MCF 10A (cell line): ENCODE data around the gene ACTRT2. TPM values are rescaled to one million over a fixed set of nuclear protein-coding genes. Genes with fewer than 3 reads are reported as not detected.

Experiments used
- BruUV-seq: library from RNA; stranded (reverse); fragments of 400-500 nt; replicated peaks from 2 replicates; lab custom pipeline; 2021; lab: Mats Ljungman, UMichigan
- CTCF ChIA-PET: fragments of 300-600 bp; sonication (Branson Sonifier 250); formaldehyde crosslinking; extraction: SDS; loops from one replicate; lab custom pipeline; 2021; ENCODE audit warnings: antibody characterized with exemption, inconsistent platforms; lab: Yijun Ruan, JAX
- POLR2A ChIA-PET: fragments of 300-600, 350-650 bp; sonication (Branson Sonifier 250); formaldehyde crosslinking; extraction: SDS; loops from one replicate; lab custom pipeline; 2020; ENCODE audit warnings: antibody characterized with exemption, inconsistent platforms; lab: Yijun Ruan, JAX
- DNase-seq: peaks from one replicate; pipeline ENCODE4 v3.0.0-alpha.2; 2018; ENCODE audit not compliant: unreplicated experiment
- H3K27ac Mint-ChIP-seq: one replicate; pipeline ENCODE4 v1.8.0; 2022; ENCODE audit warnings: mild to moderate bottlenecking, low read depth, mixed read lengths; ENCODE audit not compliant: unreplicated experiment
- H3K27me3 Mint-ChIP-seq: one replicate; pipeline ENCODE4 v1.8.0; 2022; ENCODE audit warnings: mixed read lengths; ENCODE audit not compliant: insufficient read depth, unreplicated experiment
- H3K36me3 Mint-ChIP-seq: one replicate; pipeline ENCODE4 v1.8.0; 2022; ENCODE audit warnings: mild to moderate bottlenecking, moderate library complexity, mixed read lengths; ENCODE audit not compliant: insufficient read depth, unreplicated experiment
- H3K4me1 Mint-ChIP-seq: one replicate; pipeline ENCODE4 v1.8.0; 2022; ENCODE audit warnings: mixed read lengths; ENCODE audit not compliant: insufficient read depth, unreplicated experiment
- H3K4me3 Mint-ChIP-seq: one replicate; pipeline ENCODE4 v1.8.0; 2022; ENCODE audit warnings: mild to moderate bottlenecking, moderate library complexity, mixed read lengths; ENCODE audit not compliant: unreplicated experiment
- H3K9me3 Mint-ChIP-seq: one replicate; pipeline ENCODE4 v1.8.0; 2022; ENCODE audit warnings: mixed read lengths; ENCODE audit not compliant: unreplicated experiment
- intact Hi-C: fragments of 100-400 bp; cut with micrococcal nuclease; formaldehyde crosslinking; loops from 2 replicates; pipeline ENCODE4 v1.14.1; 2022
- total RNA-seq: library from RNA; stranded (reverse); gene quantifications from 2 replicates; pipeline ENCODE4 v1.2.3, GENCODE V29; 2022
- TF ChIP-seq, protein P1 (sequence below): fragments of 200-600 bp; IDR thresholded peaks from one replicate; pipeline ENCODE4 v1.8.0; 2022; ENCODE audit warnings: antibody characterized with exemption, mild to moderate bottlenecking; ENCODE audit not compliant: unreplicated experiment

ACTRT2 gene
- total RNA-seq, 1 experiment from 2014 or later: not detected

DNA sequence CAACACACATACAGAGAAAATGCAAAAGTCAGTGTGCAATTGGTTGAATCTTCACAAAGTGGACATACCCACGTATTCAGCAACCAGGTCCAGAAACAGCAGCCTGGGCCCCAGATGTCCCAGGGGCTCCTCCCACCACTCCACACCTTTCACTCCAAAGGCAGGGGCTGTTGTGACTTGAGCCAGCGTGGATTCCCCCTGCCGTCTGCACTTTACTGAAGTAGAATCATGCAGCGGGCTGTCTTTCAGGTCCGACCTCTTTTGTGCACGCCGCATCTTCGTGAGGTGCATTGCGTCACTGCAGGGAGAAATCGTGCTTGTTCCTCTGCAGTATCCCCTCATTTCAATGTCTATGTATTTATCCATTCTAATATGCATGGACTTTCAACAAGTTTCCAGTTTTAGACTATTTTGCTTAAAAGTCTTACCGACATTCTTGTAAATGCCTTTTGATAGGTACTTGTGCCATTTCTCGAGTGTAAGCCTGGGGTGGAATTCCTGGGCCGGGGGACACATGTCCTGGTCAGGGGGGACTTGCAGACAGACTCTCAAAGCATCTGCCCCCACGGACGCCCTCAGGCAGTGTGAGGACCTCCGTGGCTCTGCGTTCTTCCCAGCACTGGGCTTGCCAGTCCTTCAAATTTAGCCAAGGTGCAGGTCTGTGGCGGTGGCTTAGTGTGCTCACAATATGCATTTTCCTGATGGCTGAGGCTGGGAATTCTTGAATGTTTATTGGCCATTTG is 29.3 kb upstream of the ACTRT2 start:
- no peaks in the 10 kb centered on the region for H3K36me3 Mint-ChIP-seq
- H3K9me3 Mint-ChIP-seq: peaks cover 10% of the 10 kb centered on the region
- no peak overlapping the region for H3K4me3 Mint-ChIP-seq
- TF ChIP-seq, protein P1, sequence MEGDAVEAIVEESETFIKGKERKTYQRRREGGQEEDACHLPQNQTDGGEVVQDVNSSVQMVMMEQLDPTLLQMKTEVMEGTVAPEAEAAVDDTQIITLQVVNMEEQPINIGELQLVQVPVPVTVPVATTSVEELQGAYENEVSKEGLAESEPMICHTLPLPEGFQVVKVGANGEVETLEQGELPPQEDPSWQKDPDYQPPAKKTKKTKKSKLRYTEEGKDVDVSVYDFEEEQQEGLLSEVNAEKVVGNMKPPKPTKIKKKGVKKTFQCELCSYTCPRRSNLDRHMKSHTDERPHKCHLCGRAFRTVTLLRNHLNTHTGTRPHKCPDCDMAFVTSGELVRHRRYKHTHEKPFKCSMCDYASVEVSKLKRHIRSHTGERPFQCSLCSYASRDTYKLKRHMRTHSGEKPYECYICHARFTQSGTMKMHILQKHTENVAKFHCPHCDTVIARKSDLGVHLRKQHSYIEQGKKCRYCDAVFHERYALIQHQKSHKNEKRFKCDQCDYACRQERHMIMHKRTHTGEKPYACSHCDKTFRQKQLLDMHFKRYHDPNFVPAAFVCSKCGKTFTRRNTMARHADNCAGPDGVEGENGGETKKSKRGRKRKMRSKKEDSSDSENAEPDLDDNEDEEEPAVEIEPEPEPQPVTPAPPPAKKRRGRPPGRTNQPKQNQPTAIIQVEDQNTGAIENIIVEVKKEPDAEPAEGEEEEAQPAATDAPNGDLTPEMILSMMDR: no peak
- no peaks in the 10 kb centered on the region for H3K27me3 Mint-ChIP-seq
- POLR2A ChIA-PET: no interaction called here
- no peaks in the 10 kb centered on the region for H3K4me1 Mint-ChIP-seq
- intact Hi-C loops: no loop called here
- CTCF ChIA-PET: no interaction called here
- DNase-seq: no peak
- BruUV-seq: no TSS peak
- H3K27ac Mint-ChIP-seq: no peak overlapping the region

GRCh38 chr1:2998503-2999100 is 22.7 kb upstream of the ACTRT2 start:
- no peaks in the 10 kb centered on the region for H3K27me3 Mint-ChIP-seq
- DNase-seq: no peak
- H3K36me3 Mint-ChIP-seq: no peaks in the 10 kb centered on the region
- no peaks in the 10 kb centered on the region for H3K9me3 Mint-ChIP-seq
- CTCF ChIA-PET: no interaction called here
- POLR2A ChIA-PET: no interaction called here
- intact Hi-C loops: no loop called here
- H3K4me1 Mint-ChIP-seq: no peaks in the 10 kb centered on the region
- TF ChIP-seq, protein P1: no peak
- H3K27ac Mint-ChIP-seq: no peak overlapping the region
- BruUV-seq: no TSS peak
- H3K4me3 Mint-ChIP-seq: no peak overlapping the region

- no peaks in the 10 kb centered on the region for H3K4me1 Mint-ChIP-seq
- intact Hi-C loops: no loop called here
- H3K9me3 Mint-ChIP-seq: no peaks in the 10 kb centered on the region
- no peak for DNase-seq
- CTCF ChIA-PET: no interaction called here
- TF ChIP-seq, protein P1: no peak
- BruUV-seq: no TSS peak
- POLR2A ChIA-PET: no interaction called here
- no peak overlapping the region for H3K4me3 Mint-ChIP-seq
- H3K27me3 Mint-ChIP-seq: no peaks in the 10 kb centered on the region
- H3K36me3 Mint-ChIP-seq: no peaks in the 10 kb centered on the region
- H3K27ac Mint-ChIP-seq: no peak overlapping the region
Measured at GRCh38 chr1:2999138-2999537, 22.1 kb upstream of the ACTRT2 start.

- intact Hi-C loops: no loop called here
- no peaks in the 10 kb centered on the region for H3K4me1 Mint-ChIP-seq
- BruUV-seq: no TSS peak
- TF ChIP-seq, protein P1: no peak
- H3K4me3 Mint-ChIP-seq: no peak overlapping the region
- DNase-seq: no peak
- H3K27me3 Mint-ChIP-seq: no peaks in the 10 kb centered on the region
- ChIA-PET POLR2A (no interaction called here), CTCF (no interaction called here)
- H3K9me3 Mint-ChIP-seq: no peaks in the 10 kb centered on the region
- no peaks in the 10 kb centered on the region for H3K36me3 Mint-ChIP-seq
- no peak overlapping the region for H3K27ac Mint-ChIP-seq
Measured at GRCh38 chr1:2999571-2999970, 21.7 kb upstream of the ACTRT2 start.
